ENCODE results near the gene COL18A1.

- no peak for TF ChIP-seq CCNT2 (IDR thresholded peaks at IDR 0.05; ENCODE audit: borderline replicate concordance, extremely low read depth, insufficient read length, low read depth, low read length)
- TF ChIP-seq ZNF282 (CRISPR knock-in tag; IDR thresholded peaks at IDR 0.05) = no peak
- TF ChIP-seq EZH2 (IDR thresholded peaks at IDR 0.05; ENCODE audit: borderline replicate concordance, low read depth, low read length) = no peak
- TF ChIP-seq TCF7L2 (IDR thresholded peaks at IDR 0.05; ENCODE audit: low read depth, low read length) = no peak
- no peak for TF ChIP-seq REST (IDR thresholded peaks at IDR 0.05; ENCODE audit: borderline replicate concordance)
- no peak for TF ChIP-seq REST (CRISPR knock-in tag; IDR thresholded peaks at IDR 0.05; ENCODE audit: low read depth)
- no peak for TF ChIP-seq POLR2A (conservative IDR thresholded peaks at IDR 0.05)
- TF ChIP-seq CEBPB (tag; IDR thresholded peaks at IDR 0.05) = no peak
Observed at GRCh38 chr21:45417951-45418300, 13.0 kb downstream of the COL18A1 start.
